SK-N-MC (cell line): ENCODE results near the gene MEGF9.

Experiments used
- EZH2 ChIP-seq: fragments of 200-600 bp; sonication (generic); IDR thresholded peaks from one replicate; pipeline ENCODE4 v1.6.1; 2017; ENCODE audit warnings: antibody characterized with exemption
- FOXP2 ChIP-seq: optimal IDR thresholded peaks from 2 replicates; pipeline ENCODE3; 2011; ENCODE audit warnings: mild to moderate bottlenecking, moderate library complexity; ENCODE audit not compliant: insufficient read depth; ENCODE audit errors: extremely low read length, control extremely low read depth
- POLR2AphosphoS5 ChIP-seq: IDR thresholded peaks from 2 replicates; pipeline ENCODE4 v1.6.1; 2012; ENCODE audit warnings: mild to moderate bottlenecking, low read depth, low read length, borderline replicate concordance

- TF ChIP-seq POLR2AphosphoS5: no peak
- no peak for TF ChIP-seq EZH2
- no peak for TF ChIP-seq FOXP2
These were observed 20.5 kb upstream of the MEGF9 start for GRCh38 chr9:120734607-120735410.
